NCI-H82 (cell line): Measurements from ENCODE around the gene NDRG2.

ENCODE experiments used
- DNase-seq: peaks from one replicate; lab custom pipeline; 2025; lab: John Stamatoyannopoulos, UW

Gene NDRG2

DNA sequence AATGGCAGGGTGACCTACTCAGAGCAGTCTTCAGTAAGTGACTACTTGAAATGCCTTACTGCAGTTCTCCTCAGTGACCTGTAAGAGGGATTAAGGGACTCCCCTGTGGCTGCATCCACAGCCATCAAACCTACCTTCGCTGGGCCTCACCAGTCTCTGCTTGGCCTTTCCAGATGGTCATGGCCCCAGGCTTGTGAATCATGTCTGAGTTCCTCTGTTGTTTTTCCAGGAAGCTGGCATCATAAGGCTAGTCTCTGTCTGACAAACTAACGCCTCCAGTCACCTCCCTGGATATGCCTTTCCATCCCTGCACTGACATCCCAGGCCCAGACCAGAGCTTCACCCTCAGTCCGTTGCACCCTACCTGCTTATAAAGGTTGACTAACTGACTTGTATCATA lies 55.5 kb downstream of the NDRG2 start:
- DNase-seq, result no peak
